ENCODE measurements around the gene C1QTNF6. TPM values are rescaled to one million over a fixed set of nuclear protein-coding genes. Genes with fewer than 3 reads are reported as not detected.

C1QTNF6 gene
- total and polyA plus RNA-seq, 2 donors (not counting 3 experiments of a cell fraction or from before 2014, with no cell fraction given) = 20.2 to 27.6 TPM

GRCh38 chr22:37202716-37203115, 14.7 kb upstream of the C1QTNF6 start:
- ChIA-PET CTCF (interaction anchor here (0.7 to 0.8 kb wide), 3 partner anchors 23 to 445 kb away, joined by 3 to 4 read pairs (median 3); no protein-coding TSS in a partner anchor), POLR2A (no interaction called here)
- H4K20me1 ChIP-seq (replicated peaks; ENCODE audit: control insufficient read depth, extremely low read depth, insufficient read depth, low read length) = no peaks in the 10 kb centered on the region
- no peak overlapping the region for H3K4me3 ChIP-seq (replicated peaks in 1 of 3; ENCODE audit: insufficient read depth in 1 of 3, low read depth in 1 of 3, low read length in 3 of 3)
- no peaks in the 10 kb centered on the region for H3K27me3 ChIP-seq (ENCODE audit: control insufficient read depth in 2 of 2, insufficient read depth in 2 of 2, low read length in 2 of 2)
- peaks cover 11% of the 10 kb centered on the region for H3K4me1 ChIP-seq (ENCODE audit: control insufficient read depth, extremely low read depth, insufficient read depth, low read length)
- H3K36me3 ChIP-seq (ENCODE audit: control insufficient read depth in 2 of 2, extremely low read depth in 1 of 2, insufficient read depth in 2 of 2, low read length in 2 of 2) = no peaks in the 10 kb centered on the region
- no peak overlapping the region for H3K9ac ChIP-seq (replicated peaks; ENCODE audit: extremely low read depth, insufficient read depth, low read length)
- H3K27ac ChIP-seq (ENCODE audit: insufficient read depth, low read depth, low read length) = no peak overlapping the region
- DNase-seq (ENCODE audit: low read depth, low spot score) = no peak
- no peak overlapping the region for H3K4me2 ChIP-seq (ENCODE audit: insufficient read depth, low read length)
- no peaks in the 10 kb centered on the region for H3K79me2 ChIP-seq (ENCODE audit: control insufficient read depth, insufficient read depth, low read length)
- no peak for FAIRE-seq
- TF ChIP-seq GATA2 (IDR thresholded peaks at IDR 0.05; ENCODE audit: insufficient read depth, insufficient read length, low read depth, low read length) (no peak), FOS (IDR thresholded peaks at IDR 0.05; ENCODE audit: borderline replicate concordance, insufficient read depth, low read length) (no peak), POLR2AphosphoS5 (IDR thresholded peaks at IDR 0.05; ENCODE audit: insufficient read depth, low read depth, low read length) (no peak), MAX (IDR thresholded peaks at IDR 0.05; ENCODE audit: insufficient read depth, insufficient read length) (no peak), EZH2 (IDR thresholded peaks at IDR 0.05; ENCODE audit: borderline replicate concordance, low read depth, low read length, severe bottlenecking) (no peak), POLR2A (IDR thresholded peaks at IDR 0.05; ENCODE audit: low read depth, low read length) (no peak), JUN (IDR thresholded peaks at IDR 0.05; ENCODE audit: borderline replicate concordance, insufficient read depth, insufficient read length, low read depth) (no peak), CTCF (IDR thresholded peaks at IDR 0.05; ENCODE audit: extremely low read depth in 1 of 2, insufficient read depth in 1 of 2, low read depth in 1 of 2, low read length in 2 of 2) (no peak)
- H3K9me3 ChIP-seq (replicated peaks; ENCODE audit: control insufficient read depth, insufficient read depth, low read length) = no peaks in the 10 kb centered on the region
- intact Hi-C loops (cut with micrococcal nuclease) (no loop called here), dilution Hi-C loops (cut with MboI; ENCODE audit: extremely low pct_ligation_motif_present, low sequenced_read_pairs) (no loop called here)
- no TSS peak for BruUV-seq (replicated peaks)
- H3K9me1 ChIP-seq (replicated peaks; ENCODE audit: control insufficient read depth, extremely low read depth, insufficient read depth, low read length) = no peaks in the 10 kb centered on the region
- no peak overlapping the region for H2AFZ ChIP-seq (ENCODE audit: low read depth, low read length)

All from endothelial cell of umbilical vein (primary cell).